Neutrophil (primary cell): ENCODE results near the gene MINDY2.
A peak's percentile ranks its signal among the peaks of the same experiment; 100 is the strongest.

Source experiments
- H3K27ac ChIP-seq: fragments of 200-600 bp; sonication (generic); 2 replicates; pipeline ENCODE4 v1.5.1; 2016; ENCODE audit warnings: mild to moderate bottlenecking, moderate library complexity
- H3K27me3 ChIP-seq: fragments of 200-600 bp; sonication (generic); 2 replicates; pipeline ENCODE4 v1.6.0; 2016; ENCODE audit warnings: mild to moderate bottlenecking
- H3K36me3 ChIP-seq: fragments of 200-600 bp; sonication (generic); 2 replicates; pipeline ENCODE4 v1.5.1; 2017
- H3K4me1 ChIP-seq, 2 experiments: fragments of 200-600 bp in 1 of 2; sonication (generic) in 1 of 2; 1 replicate in 1 of 2; 2 replicates in 1 of 2; pipeline versions ENCODE4 v1.5.1 to v1.6.1; 2013 to 2016; ENCODE audit warnings: low read depth in 1 of 2, low read length in 1 of 2, mild to moderate bottlenecking in 1 of 2, moderate library complexity in 1 of 2; ENCODE audit not compliant: control insufficient read depth in 1 of 2, insufficient read depth in 1 of 2
- H3K4me3 ChIP-seq, 2 experiments: fragments of 200-600 bp in 1 of 2; sonication (generic) in 1 of 2; 1 replicate in 1 of 2; 2 replicates in 1 of 2; pipeline ENCODE4 v1.5.1; 2013 to 2016; ENCODE audit warnings: low read depth in 1 of 2, low read length in 1 of 2, mild to moderate bottlenecking in 1 of 2, moderate library complexity in 1 of 2
- H3K9me3 ChIP-seq: fragments of 200-600 bp; sonication (generic); 2 replicates; pipeline ENCODE4 v1.5.1; 2016
- TF ChIP-seq, protein P1 (sequence below): fragments of 200-600 bp; sonication (generic); IDR thresholded peaks from 2 replicates; pipeline ENCODE4 v1.5.1; 2016; ENCODE audit warnings: antibody characterized with exemption

MINDY2 gene

DNA sequence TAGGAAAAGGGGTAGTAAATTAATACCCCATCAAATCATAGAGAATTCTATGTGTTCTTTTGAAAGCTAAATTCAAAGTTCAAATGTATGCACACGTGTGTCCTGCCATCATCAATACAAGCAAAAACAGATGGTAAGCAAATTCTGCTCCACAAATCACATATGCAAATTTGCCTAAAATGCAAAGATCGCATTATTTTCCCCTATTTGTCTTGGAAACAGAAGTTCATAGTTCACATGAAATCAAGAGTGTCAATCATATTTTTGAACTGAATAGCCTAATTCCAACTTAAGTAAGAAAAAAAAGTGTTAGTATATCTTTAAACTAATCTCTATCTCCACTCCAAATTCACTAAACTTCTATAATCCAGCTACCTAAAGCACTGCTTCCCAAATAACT is 30.1 kb upstream of the MINDY2 start:
- Histone ChIP-seq H3K36me3 (no peaks in the 10 kb centered on the region), H3K27me3 (no peaks in the 10 kb centered on the region), H3K4me1 (peaks cover 15 to 29% of the 10 kb centered on the region in 2 experiments), H3K27ac (no peak overlapping the region), H3K4me3 (no peak overlapping the region), H3K9me3 (no peaks in the 10 kb centered on the region)
- TF ChIP-seq, protein P1, sequence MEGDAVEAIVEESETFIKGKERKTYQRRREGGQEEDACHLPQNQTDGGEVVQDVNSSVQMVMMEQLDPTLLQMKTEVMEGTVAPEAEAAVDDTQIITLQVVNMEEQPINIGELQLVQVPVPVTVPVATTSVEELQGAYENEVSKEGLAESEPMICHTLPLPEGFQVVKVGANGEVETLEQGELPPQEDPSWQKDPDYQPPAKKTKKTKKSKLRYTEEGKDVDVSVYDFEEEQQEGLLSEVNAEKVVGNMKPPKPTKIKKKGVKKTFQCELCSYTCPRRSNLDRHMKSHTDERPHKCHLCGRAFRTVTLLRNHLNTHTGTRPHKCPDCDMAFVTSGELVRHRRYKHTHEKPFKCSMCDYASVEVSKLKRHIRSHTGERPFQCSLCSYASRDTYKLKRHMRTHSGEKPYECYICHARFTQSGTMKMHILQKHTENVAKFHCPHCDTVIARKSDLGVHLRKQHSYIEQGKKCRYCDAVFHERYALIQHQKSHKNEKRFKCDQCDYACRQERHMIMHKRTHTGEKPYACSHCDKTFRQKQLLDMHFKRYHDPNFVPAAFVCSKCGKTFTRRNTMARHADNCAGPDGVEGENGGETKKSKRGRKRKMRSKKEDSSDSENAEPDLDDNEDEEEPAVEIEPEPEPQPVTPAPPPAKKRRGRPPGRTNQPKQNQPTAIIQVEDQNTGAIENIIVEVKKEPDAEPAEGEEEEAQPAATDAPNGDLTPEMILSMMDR = no peak

DNA sequence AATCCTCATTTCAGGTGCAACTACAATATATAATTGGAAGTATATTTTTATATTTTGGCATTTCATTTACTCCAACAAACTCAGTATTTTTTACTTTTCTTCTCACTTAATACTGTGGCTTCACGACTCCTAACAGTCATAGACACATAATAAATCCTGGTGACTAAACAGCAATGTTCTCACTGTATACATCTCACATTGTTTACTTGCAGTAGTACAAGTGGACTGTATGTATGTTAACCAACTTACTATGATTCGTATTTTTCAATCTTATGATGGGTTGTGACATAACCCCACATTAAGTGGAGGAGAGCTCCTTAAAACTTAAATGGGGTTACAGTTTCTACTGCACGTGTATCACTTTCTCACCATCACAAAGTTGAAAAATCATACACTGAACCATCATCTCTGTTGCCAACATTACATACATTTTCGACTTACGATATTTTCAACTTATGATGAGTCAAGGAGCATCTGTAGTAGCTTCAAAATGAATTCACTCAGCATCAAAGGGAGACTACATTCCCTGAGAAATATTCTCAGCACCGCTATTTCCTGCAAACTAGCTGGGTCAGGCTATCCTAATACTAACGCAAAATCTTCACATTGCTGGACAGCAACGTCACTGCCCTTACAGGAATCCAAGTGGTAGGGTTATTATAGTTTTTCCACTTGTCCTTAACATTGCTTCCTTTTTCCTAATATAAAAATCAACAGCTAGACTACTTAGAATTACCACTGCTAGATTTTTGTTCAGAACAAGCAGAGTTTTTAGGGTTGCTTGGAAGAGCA is 28.9 kb upstream of the MINDY2 start:
- TF ChIP-seq, protein P1 = no peak
- Histone ChIP-seq H3K27me3 (no peaks in the 10 kb centered on the region), H3K4me3 (no peak overlapping the region), H3K27ac (no peak overlapping the region), H3K4me1 (peaks cover 24 to 28% of the 10 kb centered on the region in 2 experiments), H3K36me3 (no peaks in the 10 kb centered on the region), H3K9me3 (no peaks in the 10 kb centered on the region)

DNA sequence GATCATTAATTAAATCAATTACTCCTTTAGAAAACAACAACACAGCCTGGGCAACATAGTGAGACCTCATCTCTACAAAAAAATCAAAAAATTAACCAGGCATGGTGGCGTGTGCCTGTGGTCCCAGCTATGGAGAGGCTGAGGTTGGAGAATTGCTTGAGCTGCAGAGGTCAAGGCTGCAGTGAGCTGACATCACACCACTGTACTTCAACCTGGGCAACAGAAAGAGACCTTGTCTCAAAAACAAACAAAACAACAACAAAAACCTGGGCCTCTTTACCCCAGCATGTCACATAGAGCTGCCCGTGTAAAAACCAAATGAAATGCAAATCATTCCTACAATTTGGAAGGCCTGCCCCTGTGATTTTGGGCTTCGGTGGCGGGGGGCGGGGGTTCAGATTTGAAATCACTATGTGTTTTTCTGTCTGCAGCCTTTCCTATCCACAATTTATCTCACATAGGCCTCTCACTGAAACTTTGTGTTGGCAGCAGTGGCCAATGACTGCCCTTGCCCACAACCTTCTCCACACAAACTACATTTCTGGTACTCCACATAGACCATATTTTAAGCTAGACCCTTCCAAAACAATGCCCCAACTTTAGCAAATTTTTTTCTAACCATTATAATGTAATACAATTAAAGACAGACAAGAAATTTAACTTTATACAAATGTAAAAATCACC is 28.1 kb upstream of the MINDY2 start:
- Histone ChIP-seq H3K27me3 (no peaks in the 10 kb centered on the region), H3K4me1 (peaks cover 24 to 28% of the 10 kb centered on the region in 2 experiments), H3K36me3 (no peaks in the 10 kb centered on the region), H3K27ac (no peak overlapping the region), H3K4me3 (no peak overlapping the region), H3K9me3 (no peaks in the 10 kb centered on the region)
- TF ChIP-seq, protein P1 = no peak

DNA sequence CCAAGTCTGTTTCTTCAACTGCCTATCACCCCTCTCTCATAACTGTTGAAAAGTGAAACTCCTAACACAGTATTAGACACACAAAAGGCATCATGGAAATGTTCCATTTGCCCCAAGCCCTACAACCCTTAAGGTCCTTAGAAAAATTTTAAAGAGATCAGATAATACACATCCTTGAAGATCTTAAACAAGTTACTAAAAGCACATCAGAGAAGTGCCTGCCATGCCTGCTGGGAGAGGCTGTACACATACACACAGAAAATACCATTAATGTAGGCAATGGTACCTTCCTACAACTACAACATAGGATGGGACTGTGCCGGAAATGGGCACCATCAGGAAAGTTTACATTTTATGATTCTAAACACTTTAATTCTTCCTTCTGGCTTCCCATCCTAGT is 24.9 kb upstream of the MINDY2 start:
- H3K27ac ChIP-seq = no peak overlapping the region
- no peak overlapping the region for H3K4me3 ChIP-seq
- no peaks in the 10 kb centered on the region for H3K36me3 ChIP-seq
- TF ChIP-seq, protein P1 = no peak
- H3K27me3 ChIP-seq = no peaks in the 10 kb centered on the region
- H3K9me3 ChIP-seq = no peaks in the 10 kb centered on the region
- peaks cover 34% of the 10 kb centered on the region in 2 experiments for H3K4me1 ChIP-seq

DNA sequence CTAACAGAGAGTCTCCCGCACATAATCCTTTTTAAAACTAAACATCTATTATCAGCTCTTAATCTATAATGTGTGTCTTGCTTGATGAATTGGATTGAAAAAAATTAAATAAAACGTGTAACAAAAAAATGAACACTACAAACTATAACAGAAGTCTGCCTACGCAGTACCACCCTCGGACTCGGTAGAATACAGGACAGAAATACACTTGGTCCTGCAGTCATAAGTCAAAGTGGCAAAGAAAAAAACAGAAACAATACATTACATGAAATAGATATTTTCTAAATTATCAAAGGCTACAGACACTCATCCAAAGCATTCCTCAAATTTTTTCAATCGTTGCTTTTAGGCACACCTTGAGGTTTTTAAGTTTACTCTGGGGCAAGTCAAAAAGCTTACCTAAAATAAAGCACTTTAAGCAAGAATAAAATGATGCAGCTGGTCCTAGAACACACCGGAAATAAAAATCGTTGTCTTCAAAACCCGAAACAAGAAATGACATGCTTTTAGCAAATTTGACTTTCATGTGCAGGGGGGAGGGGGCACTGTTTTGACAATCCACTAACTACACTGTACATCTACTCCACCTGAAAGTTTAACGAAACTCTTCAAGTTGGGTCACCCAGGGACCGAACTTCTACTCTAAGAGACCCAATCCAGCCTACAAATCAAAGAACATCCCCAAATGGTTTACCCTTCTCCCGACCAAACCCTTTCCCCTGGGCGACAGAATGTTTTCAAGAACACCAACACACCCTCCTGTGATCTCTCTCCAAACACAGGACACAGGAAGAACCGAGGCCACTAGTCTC is 22.9 kb upstream of the MINDY2 start:
- H3K36me3 ChIP-seq = no peaks in the 10 kb centered on the region
- TF ChIP-seq, protein P1 = no peak
- H3K27me3 ChIP-seq = no peaks in the 10 kb centered on the region
- peak overlapping the region; percentile 96 to 99 for H3K4me3 ChIP-seq
- H3K27ac ChIP-seq = peak overlapping the region; percentile 93
- no peaks in the 10 kb centered on the region for H3K9me3 ChIP-seq
- peaks cover 34% of the 10 kb centered on the region in 2 experiments for H3K4me1 ChIP-seq
